Left lung (tissue), 10 donors: ENCODE results near the gene OR1L8. TPM values are rescaled to one million over a fixed set of nuclear protein-coding genes. Genes with fewer than 3 reads are reported as not detected.

ENCODE experiments used
- ATAC-seq: fragments of 200-7000 bp; cut with Tn5 transposase; one replicate; pipeline ENCODE4 v1.9.1; 2020; ENCODE audit warnings: moderate library complexity
- DNase-seq, 4 donors: peaks; one replicate each; pipeline ENCODE4 v3.0.0-alpha.2; 2013 to 2020
- H3K27ac ChIP-seq, 2 donors: fragments of 200-600 bp; sonication (generic) in 1 of 2; one replicate each; pipeline versions ENCODE4 v1.5.0 to v1.8.0; 2020 to 2021
- H3K27me3 ChIP-seq, 2 donors: fragments of 200-600 bp; sonication (generic) in 1 of 2; one replicate each; pipeline versions ENCODE4 v1.5.0 to v1.8.0; 2020 to 2021
- H3K36me3 ChIP-seq, 2 donors: fragments of 200-600 bp; sonication (generic) in 1 of 2; one replicate each; pipeline versions ENCODE4 v1.5.0 to v1.8.0; 2020 to 2021
- H3K4me1 ChIP-seq, 2 donors: fragments of 200-600 bp; one replicate each; pipeline ENCODE4 v1.8.0; 2021
- H3K4me3 ChIP-seq, 2 donors: fragments of 200-600 bp; sonication (generic) in 1 of 2; one replicate each; pipeline versions ENCODE4 v1.5.0 to v1.8.0; 2020 to 2021; ENCODE audit warnings: mild to moderate bottlenecking in 1 of 2
- H3K9me3 ChIP-seq, 2 donors: fragments of 200-600 bp; sonication (generic) in 1 of 2; one replicate each; pipeline versions ENCODE4 v1.5.0 to v1.8.0; 2020 to 2021
- intact Hi-C, 2 donors: fragments of 100-400 bp; cut with DNase I; formaldehyde crosslinking; loops; one replicate each; pipeline versions ENCODE4 v1.11.2 to v1.14.2; 2022
- polyA plus RNA-seq, 6 donors: library from polyadenylated mRNA; unstranded; fragments of 120-200 nt; gene quantifications; one replicate each; pipeline ENCODE4 v1.2.1, GENCODE V29; 2013; ENCODE audit not compliant: insufficient read length in 6 of 6
- total RNA-seq, 2 donors: library from RNA; stranded (reverse); fragmentation: NEBNext Ultra II Directional; extraction: Animal tissue kit (Norgen Biotek cat#: 25700); gene quantifications; one replicate each; pipeline ENCODE4 v1.2.1, GENCODE V29; 2021
- TF ChIP-seq, protein P1 (sequence below), 2 donors: fragments of 200-600 bp; sonication (generic) in 1 of 2; IDR thresholded peaks; one replicate each; pipeline versions ENCODE4 v1.5.0 to v1.8.0; 2021; ENCODE audit warnings: antibody characterized with exemption in 2 of 2
- donor health status: DM: no; HTN: yes; CAD: no.
- donor health status: DM: no; HTN: no; CAD: no.

Gene OR1L8
- total and polyA plus RNA-seq, 8 donors = 0.10 to 0.52 (median 0.37) TPM; not detected in 2

DNA sequence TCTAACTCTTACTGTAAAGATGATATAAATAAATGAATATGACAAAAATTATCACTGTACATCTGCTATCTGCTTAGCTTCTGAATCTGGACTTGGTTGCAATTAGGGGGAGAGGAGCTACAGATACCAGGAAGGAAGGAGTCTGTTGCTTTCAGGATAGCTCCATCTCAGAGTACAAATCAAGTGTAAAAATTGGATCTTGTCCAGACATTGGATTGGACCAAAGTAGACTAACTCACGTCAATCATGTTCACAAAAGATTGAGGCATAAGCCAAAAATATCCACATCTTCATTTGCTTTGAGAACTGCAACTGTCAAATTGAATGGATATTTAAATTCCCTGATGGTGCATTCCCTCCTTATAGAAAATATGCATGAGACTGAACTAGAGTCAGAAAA lies 22.5 kb upstream of the OR1L8 start:
- Histone ChIP-seq H3K4me3 (no peak overlapping the region), H3K36me3 (no peaks in the 10 kb centered on the region), H3K9me3 (peaks cover 0 to 2% of the 10 kb centered on the region in 2 donors), H3K4me1 (no peaks in the 10 kb centered on the region), H3K27ac (no peak overlapping the region), H3K27me3 (no peaks in the 10 kb centered on the region)
- ATAC-seq (no peak), DNase-seq (no peak)
- intact Hi-C loops = no loop called here
- TF ChIP-seq, protein P1, sequence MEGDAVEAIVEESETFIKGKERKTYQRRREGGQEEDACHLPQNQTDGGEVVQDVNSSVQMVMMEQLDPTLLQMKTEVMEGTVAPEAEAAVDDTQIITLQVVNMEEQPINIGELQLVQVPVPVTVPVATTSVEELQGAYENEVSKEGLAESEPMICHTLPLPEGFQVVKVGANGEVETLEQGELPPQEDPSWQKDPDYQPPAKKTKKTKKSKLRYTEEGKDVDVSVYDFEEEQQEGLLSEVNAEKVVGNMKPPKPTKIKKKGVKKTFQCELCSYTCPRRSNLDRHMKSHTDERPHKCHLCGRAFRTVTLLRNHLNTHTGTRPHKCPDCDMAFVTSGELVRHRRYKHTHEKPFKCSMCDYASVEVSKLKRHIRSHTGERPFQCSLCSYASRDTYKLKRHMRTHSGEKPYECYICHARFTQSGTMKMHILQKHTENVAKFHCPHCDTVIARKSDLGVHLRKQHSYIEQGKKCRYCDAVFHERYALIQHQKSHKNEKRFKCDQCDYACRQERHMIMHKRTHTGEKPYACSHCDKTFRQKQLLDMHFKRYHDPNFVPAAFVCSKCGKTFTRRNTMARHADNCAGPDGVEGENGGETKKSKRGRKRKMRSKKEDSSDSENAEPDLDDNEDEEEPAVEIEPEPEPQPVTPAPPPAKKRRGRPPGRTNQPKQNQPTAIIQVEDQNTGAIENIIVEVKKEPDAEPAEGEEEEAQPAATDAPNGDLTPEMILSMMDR (IDR thresholded peaks at IDR 0.05) = no peak

DNA sequence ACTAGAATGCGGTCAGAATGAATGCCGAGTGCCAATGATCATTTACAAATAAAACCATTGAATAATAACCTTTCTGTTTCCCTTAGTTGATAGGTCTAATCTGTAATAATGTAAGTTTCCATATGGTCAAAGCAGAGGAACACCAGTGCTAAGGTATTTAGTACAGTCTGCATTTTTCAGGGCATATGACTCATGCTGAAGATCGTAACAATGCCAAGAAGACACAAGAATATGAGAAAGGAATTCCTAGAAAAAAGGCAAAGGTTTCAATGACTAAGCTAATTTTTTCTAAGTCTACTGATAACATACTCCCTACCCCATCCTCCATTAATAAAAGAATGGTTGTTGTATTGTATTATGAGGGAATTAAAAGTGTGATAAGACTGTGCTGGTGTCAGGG lies 2.8 kb downstream of the OR1L8 start:
- no peak for ATAC-seq
- Histone ChIP-seq H3K4me3 (no peak overlapping the region), H3K36me3 (no peaks in the 10 kb centered on the region), H3K9me3 (peaks cover 0 to 5% of the 10 kb centered on the region in 2 donors), H3K27me3 (no peaks in the 10 kb centered on the region), H3K4me1 (no peaks in the 10 kb centered on the region), H3K27ac (no peak overlapping the region)
- no peak for DNase-seq
- intact Hi-C loops = loop anchor here in 1 of 2 donors (10.0 kb wide), 1 partner anchor 56 kb away; the partner anchor contains the start of gene OR1N1
- TF ChIP-seq, protein P1 (IDR thresholded peaks at IDR 0.05) = no peak

DNA sequence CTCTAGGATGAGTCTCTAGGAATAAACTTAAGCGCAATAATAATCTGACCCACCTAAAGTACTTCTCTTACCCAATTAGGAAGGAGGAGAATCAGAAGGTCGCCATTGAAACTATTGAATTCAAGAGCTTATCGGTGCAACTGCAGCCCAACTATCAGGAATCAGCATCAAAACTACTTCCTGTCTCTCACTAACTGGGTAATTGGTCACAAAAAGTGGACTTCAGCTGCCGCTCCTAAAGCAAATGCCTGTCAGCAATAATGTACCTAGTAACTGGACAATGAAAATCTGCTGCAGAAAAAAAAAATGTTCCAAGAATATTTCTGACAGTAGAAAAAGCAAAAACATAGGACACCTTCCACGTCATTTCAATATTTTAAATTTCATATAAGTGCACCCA lies 3.3 kb downstream of the OR1L8 start:
- Histone ChIP-seq H3K9me3 (peaks cover 0 to 5% of the 10 kb centered on the region in 2 donors), H3K4me3 (no peak overlapping the region), H3K27me3 (no peaks in the 10 kb centered on the region), H3K27ac (no peak overlapping the region), H3K4me1 (no peaks in the 10 kb centered on the region), H3K36me3 (no peaks in the 10 kb centered on the region)
- intact Hi-C loops = loop anchor here in 1 of 2 donors (10.0 kb wide), 1 partner anchor 55 kb away; the partner anchor contains the start of gene OR1N1
- TF ChIP-seq, protein P1 (IDR thresholded peaks at IDR 0.05) = no peak
- ATAC-seq (no peak), DNase-seq (no peak)

DNA sequence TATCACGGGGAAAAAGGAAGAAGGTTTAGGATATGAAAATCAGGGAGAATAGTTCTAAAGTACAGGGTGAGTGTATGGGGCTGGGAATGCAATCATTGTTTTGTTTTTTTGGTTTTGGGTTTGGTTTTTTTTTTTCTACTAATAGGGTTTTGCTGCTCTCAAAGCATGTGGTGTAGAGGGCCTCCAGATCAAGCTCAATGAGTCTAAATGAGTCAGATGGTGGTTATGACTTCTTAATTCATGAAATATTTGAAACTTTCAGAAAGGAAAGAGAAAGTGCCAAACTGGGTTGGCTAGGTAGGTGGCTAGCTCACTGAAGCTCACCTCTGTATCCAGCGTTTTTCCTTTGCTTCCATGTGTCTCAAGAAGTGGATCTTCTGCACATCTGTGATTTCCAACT lies 10.7 kb downstream of the OR1L8 start:
- Histone ChIP-seq H3K4me1 (no peaks in the 10 kb centered on the region), H3K4me3 (no peak overlapping the region), H3K9me3 (peaks cover 0 to 5% of the 10 kb centered on the region in 2 donors), H3K36me3 (no peaks in the 10 kb centered on the region), H3K27me3 (no peaks in the 10 kb centered on the region), H3K27ac (no peak overlapping the region)
- no peak for DNase-seq
- intact Hi-C loops = no loop called here
- TF ChIP-seq, protein P1 (IDR thresholded peaks at IDR 0.05) = no peak
- no peak for ATAC-seq

DNA sequence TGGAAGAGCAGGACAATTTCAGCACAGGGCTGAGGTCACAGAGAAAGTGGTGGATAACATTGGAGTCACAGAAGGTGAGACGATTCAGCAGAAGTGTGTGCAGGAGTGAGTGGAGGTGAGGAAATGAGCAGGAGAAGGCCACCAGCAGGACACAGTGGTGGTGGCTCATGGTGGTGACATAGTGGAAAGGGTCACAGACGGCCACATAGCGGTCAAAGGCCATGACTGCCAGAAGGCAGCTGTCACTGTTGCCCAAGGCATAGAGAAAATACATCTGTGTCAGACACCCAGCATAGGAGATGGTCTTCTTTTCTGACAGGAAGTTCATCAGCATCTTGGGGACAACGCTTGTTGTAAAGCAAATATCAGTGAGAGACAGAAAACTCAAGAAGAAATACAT lies 15.3 kb downstream of the OR1L8 start:
- DNase-seq (no peak), ATAC-seq (no peak)
- H3K4me3 ChIP-seq = no peak overlapping the region
- peaks cover 0 to 4% of the 10 kb centered on the region in 2 donors for H3K9me3 ChIP-seq
- H3K27ac ChIP-seq = no peak overlapping the region
- no peaks in the 10 kb centered on the region for H3K4me1 ChIP-seq
- no peaks in the 10 kb centered on the region for H3K27me3 ChIP-seq
- TF ChIP-seq, protein P1 (IDR thresholded peaks at IDR 0.05) = no peak
- intact Hi-C loops = no loop called here
- no peaks in the 10 kb centered on the region for H3K36me3 ChIP-seq
